Loucy (cell line): ENCODE data around the gene ALDH1L2.

Experiments
- EZH2phosphoT487 ChIP-seq: fragments of 200-600 bp; IDR thresholded peaks from 2 replicates; pipeline ENCODE4 v1.6.1; 2018; ENCODE audit warnings: antibody characterized with exemption, mild to moderate bottlenecking, moderate library complexity, borderline replicate concordance
- TF ChIP-seq, protein P1 (sequence below): fragments of 200-600 bp; sonication (generic); conservative IDR thresholded peaks from 2 replicates; pipeline ENCODE4 v1.5.1; 2014; ENCODE audit warnings: mild to moderate bottlenecking, antibody characterized with exemption, low read length

DNA sequence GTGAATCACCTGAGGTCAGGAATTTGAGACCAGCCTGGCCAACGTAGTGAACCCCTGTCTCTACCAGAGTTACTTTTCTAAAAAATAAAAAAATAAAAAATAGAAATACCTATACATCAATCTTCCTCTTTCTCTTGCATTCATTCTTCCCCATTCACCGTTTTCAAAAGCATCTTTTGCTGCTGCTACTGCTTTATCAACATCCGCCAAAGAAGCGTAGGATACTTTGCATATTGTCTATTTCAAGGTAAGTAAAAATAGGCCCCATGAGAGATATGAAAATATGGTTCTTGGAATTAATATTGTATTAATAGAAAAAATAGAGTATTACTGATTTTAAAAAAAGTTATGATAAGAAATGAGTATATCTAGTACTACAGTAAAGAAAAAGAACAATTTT is 32.3 kb downstream of the ALDH1L2 start:
- TF ChIP-seq, protein P1, sequence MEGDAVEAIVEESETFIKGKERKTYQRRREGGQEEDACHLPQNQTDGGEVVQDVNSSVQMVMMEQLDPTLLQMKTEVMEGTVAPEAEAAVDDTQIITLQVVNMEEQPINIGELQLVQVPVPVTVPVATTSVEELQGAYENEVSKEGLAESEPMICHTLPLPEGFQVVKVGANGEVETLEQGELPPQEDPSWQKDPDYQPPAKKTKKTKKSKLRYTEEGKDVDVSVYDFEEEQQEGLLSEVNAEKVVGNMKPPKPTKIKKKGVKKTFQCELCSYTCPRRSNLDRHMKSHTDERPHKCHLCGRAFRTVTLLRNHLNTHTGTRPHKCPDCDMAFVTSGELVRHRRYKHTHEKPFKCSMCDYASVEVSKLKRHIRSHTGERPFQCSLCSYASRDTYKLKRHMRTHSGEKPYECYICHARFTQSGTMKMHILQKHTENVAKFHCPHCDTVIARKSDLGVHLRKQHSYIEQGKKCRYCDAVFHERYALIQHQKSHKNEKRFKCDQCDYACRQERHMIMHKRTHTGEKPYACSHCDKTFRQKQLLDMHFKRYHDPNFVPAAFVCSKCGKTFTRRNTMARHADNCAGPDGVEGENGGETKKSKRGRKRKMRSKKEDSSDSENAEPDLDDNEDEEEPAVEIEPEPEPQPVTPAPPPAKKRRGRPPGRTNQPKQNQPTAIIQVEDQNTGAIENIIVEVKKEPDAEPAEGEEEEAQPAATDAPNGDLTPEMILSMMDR: no peak
- no peak for TF ChIP-seq EZH2phosphoT487
